CD4-positive, alpha-beta T cell treated with Interleukin-12 subunit alpha and Interleukin-12 subunit beta, for 1 hour (primary cell): ENCODE measurements around the gene DAND5.
"Not testable (repeated sequence)": the region's sequence is repeated elsewhere in the genome, so short reads cannot be mapped to it uniquely, and the experiment has no call there.

Experiments
- DNase-seq: peaks from one replicate; pipeline ENCODE4 v3.0.0-alpha.2; 2020

The DAND5 gene

GRCh38 chr19:12970070-12970820, 869 bp downstream of the DAND5 start:
- DNase-seq: no peak

- no peak for DNase-seq
These were observed 3.9 kb downstream of the DAND5 start for GRCh38 chr19:12973236-12973635.

- no peak for DNase-seq
These were observed 5.2 kb downstream of the DAND5 start for GRCh38 chr19:12974301-12975220.

GRCh38 chr19:12975221-12975741, 5.9 kb downstream of the DAND5 start:
- no peak for DNase-seq

- DNase-seq: not testable (repeated sequence)
These were observed 6.7 kb downstream of the DAND5 start for GRCh38 chr19:12976109-12976508.

- no peak for DNase-seq
These were observed 10.6 kb downstream of the DAND5 start for GRCh38 chr19:12979974-12980373.

- no peak for DNase-seq
These were observed 13.3 kb downstream of the DAND5 start for GRCh38 chr19:12982648-12983047.

GRCh38 chr19:12983091-12983490, 13.7 kb downstream of the DAND5 start:
- no peak for DNase-seq

- peak; percentile 88 for DNase-seq
These were observed 14.3 kb downstream of the DAND5 start for GRCh38 chr19:12983542-12984142.

GRCh38 chr19:12984143-12984627, 14.8 kb downstream of the DAND5 start:
- peak; percentile 20 for DNase-seq

GRCh38 chr19:12984683-12985048, 15.3 kb downstream of the DAND5 start:
- no peak for DNase-seq

- peak; percentile 30 for DNase-seq
These were observed 15.8 kb downstream of the DAND5 start for GRCh38 chr19:12985049-12985776.

- DNase-seq: no peak
These were observed 17.4 kb downstream of the DAND5 start for GRCh38 chr19:12986726-12987125.

- DNase-seq: no peak
These were observed 17.8 kb downstream of the DAND5 start for GRCh38 chr19:12987190-12987589.

- no peak for DNase-seq
These were observed 18.4 kb downstream of the DAND5 start for GRCh38 chr19:12987781-12988180.

- no peak for DNase-seq
These were observed 21.1 kb downstream of the DAND5 start for GRCh38 chr19:12990431-12990830.

- DNase-seq: no peak
These were observed 21.5 kb downstream of the DAND5 start for GRCh38 chr19:12990853-12991252.

GRCh38 chr19:12991296-12991695, 21.9 kb downstream of the DAND5 start:
- no peak for DNase-seq

- no peak for DNase-seq
These were observed 23.4 kb downstream of the DAND5 start for GRCh38 chr19:12992729-12993128.

GRCh38 chr19:12993562-12993961, 24.2 kb downstream of the DAND5 start:
- DNase-seq: no peak

GRCh38 chr19:12994701-12995595, 25.6 kb downstream of the DAND5 start, which contains the start of gene NFIX:
NFIX (plus strand) TSS chr19:12995475; CDS start chr19:12995838, 363 bp downstream.
- peak; percentile 72 for DNase-seq
